ENCODE results near the gene ZBTB45.
"Not testable (repeated sequence)": the region's sequence is repeated elsewhere in the genome, so short reads cannot be mapped to it uniquely, and the experiment has no call there.

The ZBTB45 gene

GRCh38 chr19:58543826-58544590 lies 24.4 kb upstream of the ZBTB45 start, which contains the start of gene TRIM28:
TSS of gene TRIM28 (plus strand) at chr19:58544064. CDS start at chr19:58544758, 694 bp downstream.
- TF ChIP-seq CTCF (IDR thresholded peaks at IDR 0.05; ENCODE audit: control insufficient read depth, extremely low read depth, insufficient read depth): no peak
- DNase-seq (ENCODE audit: low read depth): peak; percentile 92
- H3K4me3 ChIP-seq (ENCODE audit: low read depth, low read length): peak within 1 kb of the TSS; percentile 94

- peak overlapping the region; percentile 94; the same call in 1 of the 2 replicates for H3K4me3 ChIP-seq (ENCODE audit: low read depth, low read length)
- DNase-seq (ENCODE audit: low read depth): not testable (repeated sequence)
These were observed 23.2 kb upstream of the ZBTB45 start for GRCh38 chr19:58542641-58543372.

- not testable (repeated sequence) for H3K4me3 ChIP-seq (ENCODE audit: low read depth, low read length); DNase-seq (ENCODE audit: low read depth)
These were observed 19.6 kb upstream of the ZBTB45 start for GRCh38 chr19:58539169-58539559.

GRCh38 chr19:58538257-58539168 lies 18.9 kb upstream of the ZBTB45 start:
- DNase-seq (ENCODE audit: low read depth): no peak
- no peak overlapping the region for H3K4me3 ChIP-seq (ENCODE audit: low read depth, low read length)
- TF ChIP-seq CTCF (IDR thresholded peaks at IDR 0.05; ENCODE audit: control insufficient read depth, extremely low read depth, insufficient read depth): no peak

GRCh38 chr19:58536852-58537798 lies 17.5 kb upstream of the ZBTB45 start:
- TF ChIP-seq CTCF (IDR thresholded peaks at IDR 0.05; ENCODE audit: control insufficient read depth, extremely low read depth, insufficient read depth): no peak
- no peak overlapping the region for H3K4me3 ChIP-seq (ENCODE audit: low read depth, low read length)
- DNase-seq (ENCODE audit: low read depth): no peak

- no peak for DNase-seq (ENCODE audit: low read depth)
- TF ChIP-seq CTCF (IDR thresholded peaks at IDR 0.05; ENCODE audit: control insufficient read depth, extremely low read depth, insufficient read depth): no peak
- no peak overlapping the region for H3K4me3 ChIP-seq (ENCODE audit: low read depth, low read length)
These were observed 16.2 kb upstream of the ZBTB45 start for GRCh38 chr19:58535857-58536256.

Measured in LNCaP clone FGC (cell line).